NCI-H1417 (cell line): ENCODE results near the gene MEF2D.

Experiments
- DNase-seq, 3 experiments: peaks; one replicate each; lab custom pipeline; 2025; lab: John Stamatoyannopoulos, UW

Gene MEF2D

DNA sequence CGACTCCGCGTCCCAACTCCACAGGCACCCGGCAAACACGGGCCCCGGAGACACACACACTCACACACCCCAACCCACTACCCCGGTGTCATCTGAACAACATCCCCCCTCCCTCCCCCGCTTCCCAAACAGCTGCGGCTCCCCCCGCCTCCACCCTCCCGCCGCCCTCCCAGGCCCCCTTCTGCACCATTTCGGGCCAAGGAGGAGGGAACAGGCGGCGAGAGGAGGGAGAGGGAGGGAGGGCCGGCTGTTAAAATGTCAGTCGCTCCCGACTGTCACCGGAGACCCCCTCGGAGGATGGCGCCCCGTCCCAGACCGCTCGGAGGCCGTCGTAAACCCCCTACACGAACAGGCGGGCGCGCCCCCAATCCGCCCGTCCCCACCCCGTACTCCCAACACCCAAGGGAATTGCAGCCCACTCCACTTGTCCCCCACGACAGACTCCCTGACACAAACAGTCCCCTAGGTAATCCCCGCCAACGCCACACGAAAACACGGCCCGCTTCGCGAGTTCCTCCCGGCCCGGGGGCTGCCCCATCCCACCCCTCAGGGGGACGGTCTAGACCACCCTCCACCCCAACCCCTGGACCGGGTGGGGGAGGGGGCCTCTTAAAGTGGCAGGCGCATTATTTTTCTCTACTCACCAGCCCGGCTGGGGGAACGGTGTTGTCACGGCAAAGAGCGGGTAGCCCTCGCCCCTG, 583 bp downstream of the MEF2D start:
- DNase-seq, result peak in 2 of 3 experiments; percentile 48 to 58

DNA sequence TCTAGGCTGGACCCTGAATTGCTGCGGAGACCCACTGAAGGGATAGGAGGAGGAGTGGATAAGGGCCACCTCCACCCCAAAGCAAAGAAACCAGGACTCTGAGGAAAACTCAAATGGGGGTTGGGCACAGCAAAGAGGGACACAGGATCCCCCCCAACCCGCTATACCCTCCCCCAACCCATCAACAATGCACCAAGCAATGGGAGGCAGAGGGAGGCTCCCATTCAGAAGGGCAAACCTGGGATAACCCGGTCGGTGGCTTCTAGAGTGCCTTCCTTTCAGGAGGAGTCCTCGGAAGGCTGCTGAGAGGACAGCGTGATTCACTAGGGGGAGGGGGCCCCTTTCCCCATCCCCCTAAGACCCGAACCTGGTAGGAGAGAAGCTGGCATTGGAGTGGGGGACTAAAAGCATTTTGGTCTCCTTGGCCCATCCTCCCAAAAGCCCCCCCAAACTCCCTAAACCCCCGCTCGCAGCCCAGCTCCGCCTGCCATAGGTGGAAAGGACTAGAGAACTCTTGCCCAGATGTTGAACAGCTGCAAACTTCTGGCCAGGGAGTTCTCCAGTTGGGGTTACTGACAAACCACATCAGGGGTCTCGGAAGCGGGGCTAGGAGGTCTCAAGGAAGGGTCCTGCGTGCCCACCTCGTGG, 1.3 kb downstream of the MEF2D start:
- DNase-seq, result no peak

- no peak for DNase-seq
Measured at GRCh38 chr1:156498432-156499193, 2.0 kb downstream of the MEF2D start.

GRCh38 chr1:156497743-156498431, 2.7 kb downstream of the MEF2D start:
- DNase-seq, result no peak

DNA sequence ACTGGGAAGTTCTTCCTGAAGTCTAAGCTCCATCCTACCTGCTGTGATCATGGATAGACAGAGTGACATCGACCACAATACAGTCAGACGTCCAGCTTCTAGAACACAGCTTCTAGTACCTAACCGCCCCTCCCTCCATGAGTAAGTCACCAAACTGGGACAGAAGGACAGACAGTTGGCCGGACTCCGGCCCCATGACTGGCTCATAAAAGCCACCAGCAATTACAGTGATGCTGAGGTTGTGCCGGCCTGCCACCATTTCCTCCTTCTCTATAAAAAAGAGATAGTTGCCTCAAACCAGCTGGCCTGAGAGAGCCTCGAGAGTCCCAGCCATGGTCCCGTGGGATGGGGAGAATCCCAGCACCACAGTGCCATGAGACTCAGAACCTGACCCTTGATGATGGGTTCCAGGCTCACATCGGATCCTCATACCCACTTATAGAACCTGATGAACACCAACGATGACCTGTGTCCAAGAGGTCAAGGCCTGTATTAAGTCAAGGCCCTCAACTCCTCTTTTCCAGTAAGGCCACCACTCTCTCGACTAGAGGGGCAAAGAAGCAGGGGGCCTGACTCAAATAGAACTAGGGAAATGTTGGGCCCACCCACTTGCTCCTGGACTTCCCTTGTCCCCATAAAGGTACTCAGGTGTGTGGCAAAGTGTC, 3.4 kb downstream of the MEF2D start:
- DNase-seq, result no peak

- DNase-seq, result no peak
Measured at GRCh38 chr1:156496211-156496761, 4.3 kb downstream of the MEF2D start.

- DNase-seq, result no peak
Measured at GRCh38 chr1:156495401-156496140, 5.0 kb downstream of the MEF2D start.

GRCh38 chr1:156494309-156494895, 6.2 kb downstream of the MEF2D start:
- DNase-seq, result no peak

- no peak for DNase-seq
Measured at GRCh38 chr1:156493742-156494141, 6.8 kb downstream of the MEF2D start.

GRCh38 chr1:156493154-156493631, 7.4 kb downstream of the MEF2D start:
- DNase-seq, result no peak

DNA sequence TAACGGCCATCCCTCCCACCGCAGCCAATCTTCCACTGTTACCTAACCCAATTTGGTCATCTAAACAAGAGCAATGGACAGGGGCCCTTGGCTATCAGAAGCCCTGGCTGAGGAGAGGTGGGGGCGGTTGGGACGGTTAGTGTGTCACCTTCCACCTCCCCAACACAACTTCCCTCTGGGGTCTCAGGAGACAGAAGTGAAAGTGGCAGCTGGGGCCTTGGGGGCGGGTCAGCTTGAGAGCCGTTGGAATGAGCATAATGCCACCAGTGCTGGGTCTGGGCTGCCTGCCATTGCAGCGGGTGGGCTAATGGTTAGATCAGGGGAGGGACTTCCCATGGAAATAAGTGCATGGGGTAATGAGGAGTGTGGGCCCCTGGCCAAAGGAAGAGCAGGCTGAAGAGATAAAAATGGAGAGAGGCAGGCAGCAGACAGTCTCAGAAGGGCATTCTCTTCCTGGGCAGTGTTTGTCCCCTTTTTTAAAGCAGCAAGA, 7.9 kb downstream of the MEF2D start:
- DNase-seq, result no peak

DNA sequence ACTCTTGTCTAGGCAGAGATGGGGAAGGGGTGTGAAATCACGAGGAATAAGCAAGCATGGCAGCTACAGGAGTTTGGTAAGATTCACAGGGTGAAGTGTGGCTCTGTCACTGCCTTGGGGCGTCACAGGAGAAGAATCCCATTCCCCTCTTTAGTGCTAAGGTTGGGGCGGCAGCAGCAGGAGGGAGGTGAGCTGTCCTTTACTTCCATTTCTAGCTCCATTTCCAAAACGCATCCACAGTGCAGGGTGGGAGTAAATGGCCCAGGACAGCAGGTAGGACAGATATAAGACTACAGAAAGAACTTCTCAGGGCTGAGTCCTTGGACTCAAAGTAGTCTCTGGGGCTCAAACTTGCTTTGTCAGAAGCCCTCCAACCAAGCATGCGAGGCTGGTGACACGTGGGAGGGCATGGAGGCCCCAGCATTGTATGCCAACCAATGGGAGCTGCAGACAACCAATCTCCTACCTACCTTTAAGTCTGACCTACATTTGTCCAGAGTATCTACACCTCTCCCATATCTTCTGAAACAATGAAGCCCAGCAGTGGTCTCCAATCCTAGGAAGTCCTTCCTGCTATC, 8.5 kb downstream of the MEF2D start:
- DNase-seq, result no peak

- no peak for DNase-seq
Measured at GRCh38 chr1:156491151-156491949, 9.2 kb downstream of the MEF2D start.

GRCh38 chr1:156490401-156491032, 10.1 kb downstream of the MEF2D start:
- peak; percentile 32 to 52 (median 45) for DNase-seq

- no peak for DNase-seq
Measured at GRCh38 chr1:156489935-156490293, 10.7 kb downstream of the MEF2D start.

DNA sequence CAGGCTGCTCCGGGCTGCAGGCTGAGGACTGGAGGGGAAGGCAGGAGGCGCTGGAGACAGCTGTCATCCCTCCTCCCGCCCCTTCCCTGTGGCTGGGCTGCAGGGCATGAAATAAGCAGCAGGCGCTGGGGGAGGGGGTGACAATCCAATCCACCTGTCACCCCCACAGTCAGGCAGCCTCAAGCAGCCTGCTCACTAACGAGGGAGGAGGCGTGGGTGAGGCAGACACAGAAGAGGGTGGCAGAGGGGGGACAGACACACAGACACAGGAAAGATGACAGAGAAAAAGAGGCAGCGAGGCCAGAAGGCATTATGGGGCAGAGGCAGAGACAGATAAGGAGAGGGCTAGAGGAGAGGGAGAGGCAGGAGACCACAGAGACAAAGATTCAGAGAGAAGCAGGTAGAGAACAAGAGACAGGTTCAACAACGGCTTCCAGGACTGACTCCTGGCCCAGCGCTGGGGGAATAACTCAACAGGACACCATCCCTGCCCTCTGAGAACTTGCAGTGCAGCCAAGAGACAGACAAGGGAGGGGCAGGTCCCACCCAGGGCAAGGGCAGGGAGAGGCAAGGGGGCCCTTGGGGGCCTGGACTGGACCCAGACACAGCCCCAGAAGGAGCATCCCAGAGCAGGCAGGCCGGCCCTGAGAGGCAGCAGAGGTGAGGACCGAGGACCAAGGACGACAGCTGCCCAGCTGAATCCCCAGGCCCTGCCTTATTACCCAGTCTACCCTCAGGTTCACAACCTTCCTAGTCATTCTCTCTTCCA, 11.2 kb downstream of the MEF2D start:
- peak; percentile 80 to 91 (median 87) for DNase-seq

DNA sequence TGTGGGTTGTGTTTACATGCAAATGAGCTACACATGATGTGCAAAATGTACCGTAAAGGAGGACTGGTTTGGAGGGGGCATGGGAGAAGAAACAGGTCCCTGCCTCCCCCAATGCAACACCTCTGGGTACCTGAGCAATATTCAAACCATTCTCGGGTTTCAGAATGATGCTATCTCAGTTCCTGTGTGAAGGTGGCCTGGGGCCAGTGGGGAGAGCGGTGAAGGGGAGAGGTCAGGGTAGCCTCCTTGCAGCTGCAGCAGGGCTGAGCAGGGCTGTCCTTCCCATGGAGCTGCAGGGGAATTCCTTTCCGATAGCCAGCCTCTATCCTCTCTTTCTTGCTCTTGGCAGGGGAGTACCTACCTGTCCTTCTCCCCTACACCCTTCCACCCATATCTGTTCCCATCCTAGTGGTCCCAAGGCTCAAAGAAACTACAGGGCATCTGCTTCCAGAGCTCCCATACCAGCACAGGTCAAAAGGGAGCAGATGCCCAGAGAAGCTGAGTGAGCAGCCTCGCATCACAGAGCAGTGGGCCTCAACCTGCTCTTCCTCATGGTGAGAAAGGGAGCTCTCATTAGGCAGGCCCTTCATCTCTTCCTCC, 11.9 kb downstream of the MEF2D start:
- DNase-seq, result no peak
